ENCODE data around the gene CLIP2. TPM values are rescaled to one million over a fixed set of nuclear protein-coding genes. Genes with fewer than 3 reads are reported as not detected.
"Not testable (repeated sequence)": the region's sequence is repeated elsewhere in the genome, so short reads cannot be mapped to it uniquely, and the experiment has no call there.

CLIP2 gene
- total RNA-seq, 1 donor = 70.9 TPM

DNA sequence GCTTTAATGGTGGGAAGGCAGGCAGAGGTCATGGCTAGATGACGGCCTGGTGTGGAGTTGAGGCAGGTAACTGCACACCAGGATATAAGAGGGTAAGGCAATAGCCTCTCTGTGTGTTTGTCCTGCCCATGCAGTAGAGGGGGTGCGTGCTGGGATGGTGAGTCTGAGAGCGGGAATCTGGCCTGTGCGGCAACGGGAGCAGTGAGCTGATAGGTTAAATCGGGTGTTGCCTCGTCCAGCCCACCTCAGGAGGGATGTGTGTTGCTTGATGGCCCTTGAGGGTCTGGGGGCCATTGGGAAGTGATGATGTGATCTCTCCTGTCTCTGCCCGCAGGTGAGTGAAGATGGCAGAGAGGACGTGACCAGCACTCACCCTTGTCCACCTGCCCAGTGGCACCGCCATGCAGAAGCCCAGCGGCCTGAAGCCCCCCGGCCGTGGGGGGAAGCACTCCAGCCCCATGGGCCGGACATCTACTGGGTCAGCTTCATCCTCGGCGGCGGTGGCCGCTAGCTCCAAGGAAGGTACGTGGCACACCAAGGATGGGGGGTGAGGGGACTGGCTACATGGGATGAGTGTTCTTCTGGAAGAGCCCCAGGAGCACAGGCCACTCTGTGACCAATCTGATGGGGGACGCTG lies 28.1 kb downstream of the CLIP2 start:
- Histone ChIP-seq H2AFZ (ENCODE audit: low read length) (no peak overlapping the region), H4K20me1 (ENCODE audit: insufficient read depth, low read length) (peaks cover 21% of the 10 kb centered on the region), H3K79me2 (ENCODE audit: insufficient read depth, low read length) (peaks cover 48% of the 10 kb centered on the region), H3K27ac (ENCODE audit: low read depth, low read length) (no peak overlapping the region), H3K4me3 (ENCODE audit: insufficient read depth, low read length) (no peak overlapping the region), H3K9me3 (ENCODE audit: low read depth, low read length) (no peaks in the 10 kb centered on the region), H3K27me3 (ENCODE audit: insufficient read depth, low read length) (no peaks in the 10 kb centered on the region), H3K36me3 (ENCODE audit: insufficient read depth, low read length) (peaks cover 24% of the 10 kb centered on the region), H3K4me2 (ENCODE audit: insufficient read depth, low read length) (no peak overlapping the region), H3K4me1 (ENCODE audit: insufficient read depth, low read length) (no peaks in the 10 kb centered on the region)
- TF ChIP-seq, protein P1, sequence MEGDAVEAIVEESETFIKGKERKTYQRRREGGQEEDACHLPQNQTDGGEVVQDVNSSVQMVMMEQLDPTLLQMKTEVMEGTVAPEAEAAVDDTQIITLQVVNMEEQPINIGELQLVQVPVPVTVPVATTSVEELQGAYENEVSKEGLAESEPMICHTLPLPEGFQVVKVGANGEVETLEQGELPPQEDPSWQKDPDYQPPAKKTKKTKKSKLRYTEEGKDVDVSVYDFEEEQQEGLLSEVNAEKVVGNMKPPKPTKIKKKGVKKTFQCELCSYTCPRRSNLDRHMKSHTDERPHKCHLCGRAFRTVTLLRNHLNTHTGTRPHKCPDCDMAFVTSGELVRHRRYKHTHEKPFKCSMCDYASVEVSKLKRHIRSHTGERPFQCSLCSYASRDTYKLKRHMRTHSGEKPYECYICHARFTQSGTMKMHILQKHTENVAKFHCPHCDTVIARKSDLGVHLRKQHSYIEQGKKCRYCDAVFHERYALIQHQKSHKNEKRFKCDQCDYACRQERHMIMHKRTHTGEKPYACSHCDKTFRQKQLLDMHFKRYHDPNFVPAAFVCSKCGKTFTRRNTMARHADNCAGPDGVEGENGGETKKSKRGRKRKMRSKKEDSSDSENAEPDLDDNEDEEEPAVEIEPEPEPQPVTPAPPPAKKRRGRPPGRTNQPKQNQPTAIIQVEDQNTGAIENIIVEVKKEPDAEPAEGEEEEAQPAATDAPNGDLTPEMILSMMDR (IDR thresholded peaks at IDR 0.05; ENCODE audit: extremely low read depth, low read depth, low read length) = no peak
- peak; percentile 69 for DNase-seq (ENCODE audit: insufficient read length, low spot score, missing footprints)

DNA sequence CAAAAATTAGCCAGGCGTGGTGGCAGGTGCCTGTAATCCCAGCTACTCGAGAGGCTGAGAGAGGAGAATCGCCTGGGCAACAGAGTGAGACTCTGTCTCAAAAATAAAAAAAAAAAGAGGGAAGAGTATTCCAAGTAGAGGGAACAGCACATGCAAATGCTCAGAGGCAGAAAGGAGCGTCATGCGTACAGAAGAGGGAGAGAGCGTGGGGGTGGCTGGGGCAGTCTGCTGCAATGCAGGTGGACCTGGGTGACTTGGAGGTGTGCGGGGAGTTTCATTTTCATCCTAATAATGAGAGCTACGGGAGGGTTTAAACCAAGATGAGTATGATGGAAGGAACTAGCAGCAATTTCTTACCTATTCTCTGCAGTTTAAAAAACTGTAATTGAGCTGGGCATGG lies 28.8 kb downstream of the CLIP2 start:
- Histone ChIP-seq H3K4me3 (ENCODE audit: insufficient read depth, low read length) (no peak overlapping the region), H3K9me3 (ENCODE audit: low read depth, low read length) (no peaks in the 10 kb centered on the region), H3K27me3 (ENCODE audit: insufficient read depth, low read length) (no peaks in the 10 kb centered on the region), H3K4me2 (ENCODE audit: insufficient read depth, low read length) (no peak overlapping the region), H3K27ac (ENCODE audit: low read depth, low read length) (no peak overlapping the region), H2AFZ (ENCODE audit: low read length) (no peak overlapping the region), H3K79me2 (ENCODE audit: insufficient read depth, low read length) (peaks cover 40% of the 10 kb centered on the region), H3K4me1 (ENCODE audit: insufficient read depth, low read length) (no peaks in the 10 kb centered on the region), H4K20me1 (ENCODE audit: insufficient read depth, low read length) (peaks cover 17% of the 10 kb centered on the region), H3K36me3 (ENCODE audit: insufficient read depth, low read length) (peaks cover 24% of the 10 kb centered on the region)
- peak; percentile 18 for DNase-seq (ENCODE audit: insufficient read length, low spot score, missing footprints)
- TF ChIP-seq, protein P1 (IDR thresholded peaks at IDR 0.05; ENCODE audit: extremely low read depth, low read depth, low read length) = no peak

DNA sequence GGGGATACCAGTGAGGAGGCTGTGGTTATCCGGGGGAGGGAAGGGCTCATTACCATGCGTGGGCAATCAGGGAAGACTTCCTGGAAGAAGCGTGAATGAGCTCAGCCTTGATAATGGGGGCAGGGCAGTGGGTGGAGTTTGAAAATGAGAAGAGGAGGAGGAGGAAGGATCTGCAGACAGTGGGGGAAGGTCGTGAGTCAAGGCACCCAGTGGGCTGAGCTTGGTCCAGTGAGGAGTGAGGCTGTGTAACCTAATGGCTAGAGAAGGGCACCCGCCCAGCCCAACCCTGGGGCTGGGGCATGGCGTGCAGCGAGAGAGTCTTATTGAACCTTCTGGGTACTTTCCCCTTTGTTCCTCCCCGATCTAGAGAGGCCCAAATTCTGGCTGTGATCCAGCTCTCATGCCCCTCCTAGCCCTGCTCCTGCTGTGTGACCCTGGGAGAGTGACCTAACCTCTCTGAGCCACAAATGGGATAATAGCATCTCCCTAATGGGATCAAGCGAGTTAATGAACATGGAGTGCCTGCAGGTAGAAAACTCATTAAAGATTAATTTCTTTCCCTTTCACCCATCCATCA lies 31.5 kb downstream of the CLIP2 start:
- no peaks in the 10 kb centered on the region for H3K9me3 ChIP-seq (ENCODE audit: low read depth, low read length)
- H4K20me1 ChIP-seq (ENCODE audit: insufficient read depth, low read length) = peaks cover 32% of the 10 kb centered on the region
- H3K79me2 ChIP-seq (ENCODE audit: insufficient read depth, low read length) = peaks cover 40% of the 10 kb centered on the region
- H3K27me3 ChIP-seq (ENCODE audit: insufficient read depth, low read length) = no peaks in the 10 kb centered on the region
- H3K4me3 ChIP-seq (ENCODE audit: insufficient read depth, low read length) = no peak overlapping the region
- H3K36me3 ChIP-seq (ENCODE audit: insufficient read depth, low read length) = peaks cover 24% of the 10 kb centered on the region
- TF ChIP-seq, protein P1 (IDR thresholded peaks at IDR 0.05; ENCODE audit: extremely low read depth, low read depth, low read length) = no peak
- H3K4me2 ChIP-seq (ENCODE audit: insufficient read depth, low read length) = no peak overlapping the region
- no peak overlapping the region for H3K27ac ChIP-seq (ENCODE audit: low read depth, low read length)
- H2AFZ ChIP-seq (ENCODE audit: low read length) = no peak overlapping the region
- peak; percentile 46 for DNase-seq (ENCODE audit: insufficient read length, low spot score, missing footprints)
- no peaks in the 10 kb centered on the region for H3K4me1 ChIP-seq (ENCODE audit: insufficient read depth, low read length)

DNA sequence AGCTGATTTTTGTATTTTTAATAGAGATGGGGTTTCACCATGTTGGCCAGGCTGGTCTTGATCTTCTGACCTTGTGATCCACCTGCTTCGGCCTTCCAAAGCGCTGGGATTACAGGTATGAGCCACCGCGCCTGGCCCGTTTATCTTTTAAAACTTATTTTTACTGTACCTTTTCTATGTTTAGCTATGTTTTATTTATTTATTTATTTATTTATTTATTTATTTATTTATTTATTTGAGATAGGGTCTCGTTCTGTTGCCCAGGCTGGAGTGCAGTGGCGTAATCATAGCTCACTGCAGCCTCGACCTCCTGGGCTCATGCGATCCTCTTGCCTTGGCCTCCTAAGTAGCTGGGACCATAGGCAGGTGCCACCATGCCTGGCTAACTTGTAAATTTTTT lies 33.7 kb downstream of the CLIP2 start:
- not testable (repeated sequence) for H3K27me3 ChIP-seq (ENCODE audit: insufficient read depth, low read length); H3K27ac ChIP-seq (ENCODE audit: low read depth, low read length); H3K4me3 ChIP-seq (ENCODE audit: insufficient read depth, low read length); DNase-seq (ENCODE audit: insufficient read length, low spot score, missing footprints); H3K4me1 ChIP-seq (ENCODE audit: insufficient read depth, low read length); H2AFZ ChIP-seq (ENCODE audit: low read length); H3K9me3 ChIP-seq (ENCODE audit: low read depth, low read length); H3K4me2 ChIP-seq (ENCODE audit: insufficient read depth, low read length)
- Histone ChIP-seq H3K36me3 (ENCODE audit: insufficient read depth, low read length) (peaks cover 14% of the 10 kb centered on the region), H3K79me2 (ENCODE audit: insufficient read depth, low read length) (peaks cover 41% of the 10 kb centered on the region), H4K20me1 (ENCODE audit: insufficient read depth, low read length) (peaks cover 30% of the 10 kb centered on the region)
